ENCODE data around the gene ADGRB2.

Gene ADGRB2

DNA sequence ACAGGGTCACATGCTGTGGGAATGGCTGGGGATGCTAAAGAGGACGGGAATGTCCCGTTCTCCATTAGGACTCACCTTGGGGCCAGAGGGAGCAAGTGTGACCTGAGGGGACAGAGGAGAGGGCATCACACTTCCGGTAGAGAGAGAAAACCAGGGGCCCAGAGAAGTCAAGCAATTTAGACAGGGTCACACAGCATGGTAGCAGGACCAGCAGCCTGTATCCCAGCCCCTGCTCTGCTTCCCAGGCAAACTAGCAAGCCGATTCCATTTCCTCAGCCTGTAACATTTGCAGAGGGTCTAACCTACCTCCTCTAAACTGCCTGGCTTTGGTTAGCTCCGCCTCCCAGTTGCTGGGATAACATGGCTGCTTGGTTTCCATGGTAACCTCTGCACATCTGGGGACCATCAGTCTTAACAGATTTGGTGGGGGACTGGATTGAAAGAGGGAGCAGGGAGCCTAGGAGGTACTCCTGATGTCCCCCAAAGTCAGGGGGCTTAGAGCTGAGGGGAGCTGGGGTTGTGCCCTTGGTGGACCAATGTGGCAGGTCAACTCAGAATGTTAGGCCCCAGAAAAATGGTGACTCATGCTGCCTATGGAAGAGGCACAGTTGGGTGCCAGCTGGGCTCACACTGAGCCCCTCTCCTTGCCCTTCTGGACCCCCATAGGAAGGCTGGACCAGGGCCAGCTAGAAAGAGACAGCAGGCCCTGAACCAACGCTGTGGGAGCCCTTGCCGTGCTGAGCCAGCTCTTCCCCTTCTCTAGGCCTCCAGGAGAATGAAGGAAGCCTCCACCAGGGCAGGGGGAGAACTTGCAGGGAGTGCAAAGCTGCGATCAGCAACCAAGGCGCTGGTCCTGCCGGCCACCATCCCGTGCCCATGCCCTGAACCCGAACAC is 69.8 kb downstream of the ADGRB2 start:
- H3K4me3 ChIP-seq (ENCODE audit: low read depth, low read length) = no peak overlapping the region
- no peak for DNase-seq (ENCODE audit: low read depth)

DNA sequence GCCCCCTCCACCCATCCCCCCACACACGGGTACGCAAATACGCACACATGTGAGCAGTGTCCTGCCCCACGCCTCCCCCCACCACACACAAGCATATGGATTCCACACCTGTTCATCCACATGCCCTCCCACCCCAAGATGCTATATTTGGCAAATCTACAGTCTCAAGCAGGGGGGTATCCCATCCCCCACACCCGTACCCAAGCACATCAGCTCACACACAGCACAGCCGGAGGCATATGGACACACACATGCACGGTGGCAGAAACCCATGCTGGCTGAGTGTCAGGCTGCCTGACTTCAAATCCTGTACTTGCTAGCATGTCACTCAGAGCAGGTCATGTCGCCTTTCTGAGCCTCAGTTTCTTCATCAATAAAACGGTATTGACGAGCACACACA is 70.9 kb downstream of the ADGRB2 start:
- no peak overlapping the region for H3K4me3 ChIP-seq (ENCODE audit: low read depth, low read length)
- DNase-seq (ENCODE audit: low read depth) = no peak

DNA sequence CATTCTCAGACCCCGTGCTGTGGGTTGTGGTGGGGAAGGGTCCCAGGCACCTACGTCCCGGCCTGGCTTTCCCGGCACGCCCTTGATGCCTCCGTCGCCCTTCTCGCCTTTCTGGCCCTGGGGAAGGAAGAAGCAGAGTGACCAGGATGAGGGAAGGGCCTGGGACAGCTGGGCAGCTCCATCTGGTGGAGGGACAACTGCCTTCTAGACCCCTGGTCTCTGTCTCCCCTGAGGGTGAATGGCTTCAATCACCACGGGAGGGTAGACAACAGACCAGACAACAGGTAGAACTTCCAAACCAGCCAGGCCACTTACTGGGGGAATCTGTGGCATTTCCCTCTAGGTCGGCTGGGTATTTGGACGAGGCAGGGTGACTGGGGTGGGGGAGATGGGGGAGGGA is 72.2 kb downstream of the ADGRB2 start:
- no peak overlapping the region for H3K4me3 ChIP-seq (ENCODE audit: low read depth, low read length)

DNA sequence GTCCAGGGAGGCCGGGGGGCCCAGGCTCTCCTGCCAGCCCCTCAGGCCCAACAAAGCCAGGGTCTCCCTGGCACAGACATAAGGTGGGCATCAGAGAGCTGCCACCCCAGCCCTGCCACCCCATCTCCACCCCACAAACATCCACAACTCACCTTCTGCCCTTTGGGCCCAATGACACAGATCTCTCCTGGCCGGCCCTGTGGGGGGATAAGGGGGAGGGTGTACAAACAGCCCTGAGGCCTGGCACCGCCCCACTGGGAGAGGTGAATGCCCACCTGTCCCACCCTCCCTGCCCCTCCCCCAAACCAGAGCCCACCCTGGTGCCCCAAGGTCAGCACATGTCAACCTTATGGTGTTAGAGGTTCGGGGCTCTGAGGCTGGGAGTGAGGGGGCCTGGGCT is 72.7 kb downstream of the ADGRB2 start:
- DNase-seq (ENCODE audit: low read depth) = no peak

More for the DNA sequence above, 72.2 kb downstream of the ADGRB2 start:
- DNase-seq (ENCODE audit: low read depth) = no peak

DNA sequence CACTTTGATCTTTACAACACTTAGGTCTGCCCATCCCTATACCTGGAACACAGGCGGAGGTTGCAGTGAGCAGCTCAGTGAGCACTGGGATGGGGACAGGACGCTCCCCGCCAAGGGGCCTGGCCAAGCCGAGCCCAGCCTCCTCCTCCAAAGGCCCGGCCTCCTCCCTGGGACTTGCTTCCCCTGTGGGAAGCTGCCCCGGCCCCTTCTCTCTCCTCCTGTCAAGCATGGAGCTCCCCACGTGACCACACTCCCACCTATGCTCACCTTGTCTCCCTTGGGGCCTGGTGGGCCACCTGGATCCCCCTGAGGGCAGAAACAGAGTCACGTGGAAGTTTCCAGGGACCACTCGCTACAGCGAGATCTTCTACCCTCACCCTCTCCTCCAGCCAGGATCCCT is 73.2 kb downstream of the ADGRB2 start:
- no peak overlapping the region for H3K4me3 ChIP-seq (ENCODE audit: low read depth, low read length)

More for the DNA sequence above, 72.7 kb downstream of the ADGRB2 start:
- no peak overlapping the region for H3K4me3 ChIP-seq (ENCODE audit: low read depth, low read length)

DNA sequence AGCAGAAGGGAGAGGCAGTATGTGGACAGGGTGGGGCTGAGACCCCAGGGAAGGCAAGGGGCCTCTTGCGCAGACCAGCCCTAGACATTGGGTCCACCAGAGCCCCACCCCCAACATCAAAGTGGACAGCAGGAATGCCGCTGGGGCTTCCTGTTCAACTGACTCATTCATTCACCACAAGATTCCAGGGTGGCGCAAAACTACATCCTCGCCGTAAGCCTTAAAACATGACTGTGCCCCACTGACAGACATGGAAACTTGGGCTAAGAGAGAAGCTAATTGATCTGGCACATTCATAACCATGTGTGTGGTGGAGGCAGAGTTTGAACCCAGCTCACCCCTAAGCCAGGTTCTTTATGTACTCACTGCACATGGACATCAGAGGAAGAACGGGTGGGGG is 74.3 kb downstream of the ADGRB2 start:
- peak; percentile 78 for DNase-seq (ENCODE audit: low read depth)
- H3K4me3 ChIP-seq (ENCODE audit: low read depth, low read length) = no peak overlapping the region

More for the DNA sequence above, 73.2 kb downstream of the ADGRB2 start:
- DNase-seq (ENCODE audit: low read depth) = no peak

DNA sequence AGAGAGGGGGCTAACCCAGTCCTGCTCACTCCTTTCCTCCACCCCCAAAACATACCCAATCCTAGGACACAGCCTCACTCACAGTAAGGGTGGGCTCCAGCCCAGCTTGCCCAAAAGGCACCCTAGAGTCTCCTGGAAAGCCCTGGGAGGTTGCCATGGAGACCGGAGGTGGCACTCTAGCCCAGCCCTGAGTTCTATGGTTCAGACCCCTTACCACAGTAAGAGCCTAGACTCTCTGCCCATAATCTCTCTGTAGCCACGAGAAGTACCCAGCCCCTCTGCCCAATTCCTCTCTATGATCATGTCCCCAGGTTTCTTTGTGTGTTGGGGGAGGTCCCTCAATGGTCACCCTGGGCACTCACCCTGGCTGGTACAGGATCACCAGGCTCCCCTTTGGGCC is 74.8 kb downstream of the ADGRB2 start:
- H3K4me3 ChIP-seq (ENCODE audit: low read depth, low read length) = no peak overlapping the region
- no peak for DNase-seq (ENCODE audit: low read depth)

DNA sequence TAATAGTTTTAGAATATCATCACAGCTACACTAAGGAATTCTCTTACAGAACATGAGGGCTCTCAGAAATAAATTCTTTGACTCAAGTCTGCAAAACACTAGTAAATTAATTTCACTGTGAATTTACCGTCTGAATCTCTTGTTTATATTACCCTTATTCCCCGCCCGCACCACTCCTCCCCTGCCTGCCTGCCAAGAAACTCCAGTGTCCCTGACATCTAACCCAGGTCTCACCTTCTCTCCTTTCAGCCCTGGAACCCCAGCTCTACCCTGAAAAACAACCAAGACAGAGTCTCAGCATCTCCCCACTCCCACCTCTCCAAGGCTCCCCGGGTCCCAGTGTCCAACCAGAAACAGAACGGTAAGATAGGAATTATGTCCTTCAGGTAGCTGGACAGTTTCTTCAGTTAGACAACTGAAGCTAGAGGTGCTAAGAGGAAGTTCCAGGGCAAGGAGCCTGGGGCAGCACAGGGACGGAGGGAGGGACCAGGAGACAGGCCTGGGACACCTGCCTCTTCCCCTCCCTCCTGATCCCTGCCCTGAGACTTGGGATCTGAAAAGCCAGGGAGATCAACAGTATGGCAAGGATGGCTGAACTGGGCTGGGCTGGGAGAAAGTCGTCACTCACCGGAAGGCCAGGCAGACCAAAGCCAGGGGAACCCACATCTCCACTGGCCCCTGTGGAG is 75.8 kb downstream of the ADGRB2 start:
- DNase-seq (ENCODE audit: low read depth) = no peak
- H3K4me3 ChIP-seq (ENCODE audit: low read depth, low read length) = no peak overlapping the region

DNA sequence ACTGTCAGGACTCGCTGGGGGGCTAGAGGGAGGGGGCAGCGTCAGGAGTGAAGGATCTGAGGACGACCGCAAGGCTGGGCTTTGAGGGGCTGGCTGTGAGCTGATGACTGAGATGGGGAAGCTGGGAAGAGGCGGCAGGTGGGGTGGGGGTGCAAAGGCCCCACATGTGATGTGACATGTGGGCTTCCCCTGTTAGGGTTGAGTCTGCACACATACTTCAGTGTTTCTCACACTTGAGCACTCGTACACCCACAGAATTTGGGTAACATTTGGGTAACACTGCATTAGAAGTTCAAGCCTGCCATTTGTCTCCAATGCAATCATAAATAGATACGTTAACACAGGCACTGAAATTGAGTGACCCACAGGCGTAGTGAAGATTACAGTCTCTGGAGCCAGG is 76.5 kb downstream of the ADGRB2 start:
- H3K4me3 ChIP-seq (ENCODE audit: low read depth, low read length) = no peak overlapping the region

DNA sequence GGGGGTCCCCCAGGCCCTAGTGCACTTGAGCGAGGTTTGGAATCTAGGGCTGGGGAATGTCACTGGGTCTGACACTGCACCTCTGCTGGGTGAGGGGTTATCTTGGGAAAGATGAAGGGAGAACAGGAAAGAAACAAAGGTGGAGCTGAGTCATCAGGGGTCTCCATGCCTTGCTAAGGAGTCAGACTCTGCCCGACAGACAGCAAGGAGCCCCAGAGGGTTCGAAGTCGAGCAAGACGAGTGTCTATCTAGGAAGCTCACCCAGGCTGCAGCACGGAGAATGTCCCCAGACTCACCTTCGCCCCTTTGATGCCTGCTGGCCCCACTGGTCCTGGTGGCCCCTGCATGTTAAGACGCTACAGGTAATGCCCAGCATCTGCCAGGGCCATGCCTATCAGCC is 78.3 kb downstream of the ADGRB2 start:
- no peak for DNase-seq (ENCODE audit: low read depth)
- H3K4me3 ChIP-seq (ENCODE audit: low read depth, low read length) = no peak overlapping the region

More for the DNA sequence above, 76.5 kb downstream of the ADGRB2 start:
- no peak for DNase-seq (ENCODE audit: low read depth)

DNA sequence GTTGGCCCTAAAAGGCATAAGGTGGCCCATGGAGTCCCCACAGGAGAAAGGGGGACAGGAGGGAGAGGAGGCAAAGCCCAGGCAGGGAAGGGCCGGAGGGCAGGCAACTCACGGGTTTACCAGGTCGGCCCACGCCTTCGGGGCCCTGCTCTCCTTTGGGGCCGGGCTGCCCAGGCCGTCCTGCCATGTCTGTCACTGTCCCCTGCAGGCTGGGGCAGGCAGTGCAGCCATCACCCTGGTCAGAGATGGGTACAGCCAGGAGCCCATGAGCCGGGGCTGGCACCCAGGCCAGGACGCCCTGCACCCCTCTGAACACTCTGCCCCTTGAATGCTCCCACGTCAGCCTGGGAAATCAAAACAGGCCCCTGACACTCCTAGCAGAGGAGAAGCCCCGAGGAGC is 80.1 kb downstream of the ADGRB2 start:
- no peak overlapping the region for H3K4me3 ChIP-seq (ENCODE audit: low read depth, low read length)

DNA sequence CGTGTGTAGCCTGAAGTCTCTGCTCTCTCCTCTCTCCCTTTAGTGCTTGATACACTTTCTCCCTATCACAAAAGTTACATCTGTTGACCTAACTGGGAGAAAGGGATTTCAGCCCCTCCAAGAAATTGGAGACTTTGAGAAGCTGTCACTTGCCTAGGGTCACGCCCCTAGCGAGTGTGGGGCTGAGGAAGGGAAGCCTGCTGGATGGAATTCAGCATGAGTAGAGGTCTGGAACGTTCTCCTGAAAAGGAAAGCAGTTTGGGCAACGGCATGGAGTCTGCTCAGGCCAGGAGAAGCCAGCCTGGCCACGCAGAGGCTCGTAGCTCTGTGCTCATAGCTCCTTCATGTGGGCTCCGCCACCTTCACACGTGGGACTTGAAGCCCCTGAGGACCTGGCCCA is 82.7 kb downstream of the ADGRB2 start:
- no peak overlapping the region for H3K4me3 ChIP-seq (ENCODE audit: low read depth, low read length)
- DNase-seq (ENCODE audit: low read depth) = no peak

More for the DNA sequence above, 80.1 kb downstream of the ADGRB2 start:
- DNase-seq (ENCODE audit: low read depth) = no peak

DNA sequence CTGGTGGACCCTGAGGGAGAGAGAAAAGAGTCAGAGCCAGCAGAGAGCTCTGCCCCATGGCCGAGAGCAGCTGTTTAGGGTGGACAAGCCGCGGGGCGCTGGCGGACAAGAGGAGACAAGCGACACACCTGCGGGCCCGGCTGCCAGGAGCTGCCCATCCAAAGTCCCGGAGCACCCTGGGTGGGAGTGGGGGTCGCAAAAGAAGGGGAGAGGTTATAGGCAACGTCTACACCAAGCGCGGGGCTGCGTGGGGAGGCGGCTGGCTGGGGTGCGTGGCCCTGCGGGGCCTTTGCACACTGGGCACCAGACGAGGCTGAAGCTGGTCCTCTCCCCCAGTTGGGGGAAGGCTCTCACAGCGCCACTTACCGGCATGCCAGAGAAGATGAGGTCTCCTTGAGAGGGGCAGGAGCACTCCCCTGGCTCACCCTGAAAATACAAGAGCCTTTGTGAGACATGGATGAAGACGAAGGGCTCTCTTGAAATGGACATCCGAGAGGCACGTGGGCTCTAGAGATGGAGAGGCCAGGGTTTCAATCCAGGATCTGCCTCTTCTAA is 84.4 kb downstream of the ADGRB2 start:
- no peak for DNase-seq (ENCODE audit: low read depth)
- no peak overlapping the region for H3K4me3 ChIP-seq (ENCODE audit: low read depth, low read length)

DNA sequence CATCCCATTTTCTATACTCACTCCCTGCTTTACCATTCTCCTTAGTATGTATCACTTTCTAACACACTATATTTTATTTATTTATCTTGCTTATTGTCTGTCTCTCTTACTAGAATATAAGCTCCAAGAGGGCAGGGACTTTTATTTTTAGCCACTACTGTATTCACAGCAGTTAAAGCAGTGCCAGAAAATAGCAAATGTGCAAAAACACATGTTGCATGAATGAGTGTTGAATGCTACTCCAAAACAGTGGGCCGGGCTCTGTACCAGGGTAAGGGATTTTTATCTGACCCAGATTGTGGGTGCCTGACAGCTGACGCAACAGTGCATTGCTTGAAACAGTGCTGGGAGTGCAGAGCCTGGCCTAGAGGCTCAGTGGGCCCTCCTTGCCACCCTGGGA is 85.0 kb downstream of the ADGRB2 start:
- DNase-seq (ENCODE audit: low read depth) = no peak

DNA sequence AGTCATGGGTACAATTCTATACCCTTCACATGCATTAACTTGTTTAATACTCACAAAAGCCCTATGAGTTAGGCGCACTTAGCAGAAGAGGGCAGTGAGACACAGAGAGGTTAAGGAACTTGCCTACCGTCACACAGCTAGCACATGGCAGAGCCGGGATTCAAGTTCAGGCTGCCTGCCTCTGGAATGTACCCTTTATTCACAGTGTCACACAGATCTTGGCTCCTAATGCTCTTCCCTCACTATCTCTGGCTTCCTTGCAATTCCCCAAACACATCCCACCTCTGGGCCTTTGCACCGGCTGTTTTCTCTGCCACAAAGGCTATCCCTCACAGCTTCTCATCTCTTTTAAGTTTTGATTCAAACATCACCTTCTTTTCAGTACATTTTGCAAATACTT is 85.5 kb downstream of the ADGRB2 start:
- H3K4me3 ChIP-seq (ENCODE audit: low read depth, low read length) = no peak overlapping the region
- no peak for DNase-seq (ENCODE audit: low read depth)

More for the DNA sequence above, 85.0 kb downstream of the ADGRB2 start:
- no peak overlapping the region for H3K4me3 ChIP-seq (ENCODE audit: low read depth, low read length)

DNA sequence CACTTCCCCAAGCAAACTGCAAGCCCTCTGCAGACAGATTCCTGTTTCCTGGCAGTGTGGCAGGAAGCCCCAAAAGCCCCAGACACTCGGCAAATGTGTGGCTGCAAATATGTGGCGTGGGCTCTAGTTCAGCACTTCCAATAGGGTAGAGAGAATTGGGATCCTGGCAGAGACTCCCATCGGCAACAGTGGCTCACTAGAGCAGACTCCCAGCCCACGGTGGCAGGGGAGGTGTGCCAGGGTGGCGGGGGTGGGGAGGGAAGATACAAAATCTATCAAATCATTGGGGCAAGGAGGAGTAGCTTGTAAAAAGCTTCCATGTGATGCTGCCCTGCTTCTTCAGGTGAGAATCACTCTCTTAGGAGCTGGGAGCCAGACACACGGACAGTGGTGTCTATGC is 86.2 kb downstream of the ADGRB2 start:
- no peak for DNase-seq (ENCODE audit: low read depth)
- H3K4me3 ChIP-seq (ENCODE audit: low read depth, low read length) = no peak overlapping the region

DNA sequence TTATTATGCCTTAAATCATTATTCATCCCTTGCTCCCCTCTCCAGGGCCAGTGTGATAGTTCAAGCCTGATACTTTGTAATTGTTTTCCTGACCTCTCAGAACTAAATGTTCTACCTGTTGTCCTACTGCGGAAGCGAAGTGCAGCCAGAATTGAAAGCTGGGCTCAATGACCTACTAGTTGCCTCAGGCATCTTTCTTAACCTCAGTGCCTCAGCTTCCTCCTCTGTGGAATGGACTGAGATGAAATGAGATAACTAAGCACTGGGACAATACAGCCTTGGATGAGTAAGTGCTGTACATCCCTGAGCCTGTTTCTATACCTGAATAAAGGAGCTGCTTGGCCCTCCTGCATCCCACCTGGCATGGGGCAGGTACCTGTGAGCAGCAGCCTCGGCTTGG is 86.7 kb downstream of the ADGRB2 start:
- DNase-seq (ENCODE audit: low read depth) = no peak
- H3K4me3 ChIP-seq (ENCODE audit: low read depth, low read length) = no peak overlapping the region

Measured in skeletal muscle cell (primary cell).